ENCODE results near the gene PAQR5.
"Not testable (repeated sequence)": the region's sequence is repeated elsewhere in the genome, so short reads cannot be mapped to it uniquely, and the experiment has no call there.

PAQR5 gene

GRCh38 chr15:69434238-69434637, 135.5 kb downstream of the PAQR5 start:
- DNase-seq: no peak

- DNase-seq: no peak
These were observed 136.0 kb downstream of the PAQR5 start for GRCh38 chr15:69434679-69435078.

GRCh38 chr15:69435985-69436384, 137.3 kb downstream of the PAQR5 start:
- DNase-seq: no peak

DNA sequence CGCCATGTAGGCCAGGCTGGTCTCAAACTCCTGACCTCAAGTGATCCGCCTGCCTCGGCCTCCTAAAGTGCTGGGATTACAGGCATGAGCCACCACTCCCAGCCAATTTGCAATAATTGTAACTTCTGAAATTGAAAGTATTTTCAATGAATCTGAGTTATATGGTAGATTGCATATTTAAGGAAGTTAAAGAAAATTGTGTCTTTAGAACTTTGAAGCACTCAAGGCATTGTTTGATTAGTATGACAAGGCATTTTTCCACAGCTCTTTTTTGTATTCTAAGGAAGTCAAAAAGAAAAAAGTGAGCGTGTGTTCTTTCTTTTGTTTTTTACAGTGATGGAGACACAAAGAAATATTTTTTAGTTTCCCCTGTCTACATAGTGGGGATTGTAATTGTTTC, 138.2 kb downstream of the PAQR5 start:
- no peak for DNase-seq

DNA sequence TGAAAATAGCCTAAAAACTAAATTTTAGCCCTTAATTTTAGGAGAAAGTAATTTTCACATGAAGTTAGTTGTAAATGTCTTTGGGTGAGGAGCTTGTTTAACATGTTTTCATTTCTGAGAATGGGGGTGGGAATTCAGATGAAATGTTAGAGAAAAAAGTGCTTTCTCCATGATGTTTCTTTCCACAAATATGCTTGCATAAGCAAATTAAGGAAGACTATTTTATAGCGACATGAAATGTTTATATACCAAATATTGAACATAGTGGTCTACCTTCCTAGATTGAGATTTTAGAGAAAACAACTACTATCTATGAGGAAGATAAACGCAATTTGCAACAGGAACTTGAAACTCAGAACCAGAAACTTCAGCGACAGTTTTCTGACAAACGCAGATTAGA, 140.9 kb downstream of the PAQR5 start:
- DNase-seq: no peak

- no peak for DNase-seq
These were observed 144.4 kb downstream of the PAQR5 start for GRCh38 chr15:69443032-69443611.

- DNase-seq: no peak
These were observed 146.0 kb downstream of the PAQR5 start for GRCh38 chr15:69444686-69445085.

DNA sequence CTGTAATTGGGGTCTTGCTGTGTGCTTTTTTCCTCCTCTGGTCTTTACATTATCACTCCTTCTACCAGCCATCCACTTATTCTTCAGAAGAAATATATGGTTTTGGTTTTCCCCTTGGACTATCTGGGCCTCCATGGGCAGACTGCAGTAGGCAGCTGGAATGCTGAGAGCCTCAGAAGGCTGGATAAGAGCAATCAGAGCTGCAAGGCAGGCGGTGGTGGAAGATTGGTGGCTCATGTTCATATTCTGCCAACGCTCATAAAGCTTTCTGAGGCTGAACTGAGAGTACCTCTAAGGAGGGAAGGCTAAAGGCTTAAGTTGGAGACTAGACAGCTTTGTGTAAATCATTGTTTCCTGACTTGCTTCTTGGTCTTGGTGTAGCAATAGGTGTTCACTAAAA, 148.2 kb downstream of the PAQR5 start:
- no peak for DNase-seq

DNA sequence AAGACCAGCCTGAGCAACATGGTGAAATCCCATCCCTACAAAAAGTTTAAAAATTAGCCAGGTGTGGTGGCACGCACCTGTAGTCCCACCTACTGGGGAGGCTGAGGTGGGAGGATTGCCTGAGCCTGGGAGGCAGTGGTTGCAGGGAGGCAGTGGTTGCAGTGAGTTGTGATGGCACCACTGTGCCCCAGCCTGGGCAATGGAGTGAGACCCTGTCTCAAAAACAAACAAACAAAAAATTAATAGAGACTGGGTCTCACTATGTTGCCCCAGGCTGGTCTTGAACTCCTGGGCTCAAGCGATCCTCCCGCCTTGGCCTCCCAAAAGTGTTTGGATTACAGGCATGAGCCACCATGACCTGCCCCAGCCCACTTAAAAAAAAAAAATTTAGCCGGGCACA, 151.5 kb downstream of the PAQR5 start:
- DNase-seq: not testable (repeated sequence)

DNA sequence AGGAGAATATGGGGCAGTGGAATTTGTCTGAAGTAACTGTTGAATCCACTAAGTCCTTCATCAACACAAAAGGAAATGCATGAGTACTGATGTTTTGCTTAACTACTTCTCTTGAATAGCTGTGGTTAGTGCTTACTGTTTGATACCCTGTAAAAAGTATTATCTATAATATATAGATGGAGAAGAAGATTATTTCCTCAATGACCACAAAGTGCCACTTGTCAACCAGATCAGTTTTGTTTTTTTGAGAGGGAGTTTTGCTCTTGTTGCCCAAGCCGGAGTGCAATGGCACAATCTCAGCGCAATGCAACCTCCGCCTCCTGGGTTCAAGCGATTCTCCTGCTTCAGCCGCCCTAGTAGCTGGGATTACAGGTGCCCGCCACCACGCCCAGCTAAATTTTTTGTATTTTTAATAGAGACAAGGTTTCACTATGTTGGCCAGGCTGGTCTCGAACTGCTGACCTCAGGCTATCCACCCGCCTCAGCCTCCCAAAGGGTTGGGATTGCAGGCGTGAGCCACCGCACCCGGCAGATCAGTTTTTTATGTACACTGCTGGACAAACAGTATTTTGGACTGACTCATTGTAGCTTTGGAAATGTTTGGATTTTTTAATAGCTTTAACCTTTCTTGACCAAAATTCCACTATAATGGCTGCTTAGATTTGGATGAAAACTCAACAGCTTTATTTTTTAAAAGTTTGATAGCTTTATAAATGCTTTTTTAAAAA, 152.4 kb downstream of the PAQR5 start:
- no peak for DNase-seq

DNA sequence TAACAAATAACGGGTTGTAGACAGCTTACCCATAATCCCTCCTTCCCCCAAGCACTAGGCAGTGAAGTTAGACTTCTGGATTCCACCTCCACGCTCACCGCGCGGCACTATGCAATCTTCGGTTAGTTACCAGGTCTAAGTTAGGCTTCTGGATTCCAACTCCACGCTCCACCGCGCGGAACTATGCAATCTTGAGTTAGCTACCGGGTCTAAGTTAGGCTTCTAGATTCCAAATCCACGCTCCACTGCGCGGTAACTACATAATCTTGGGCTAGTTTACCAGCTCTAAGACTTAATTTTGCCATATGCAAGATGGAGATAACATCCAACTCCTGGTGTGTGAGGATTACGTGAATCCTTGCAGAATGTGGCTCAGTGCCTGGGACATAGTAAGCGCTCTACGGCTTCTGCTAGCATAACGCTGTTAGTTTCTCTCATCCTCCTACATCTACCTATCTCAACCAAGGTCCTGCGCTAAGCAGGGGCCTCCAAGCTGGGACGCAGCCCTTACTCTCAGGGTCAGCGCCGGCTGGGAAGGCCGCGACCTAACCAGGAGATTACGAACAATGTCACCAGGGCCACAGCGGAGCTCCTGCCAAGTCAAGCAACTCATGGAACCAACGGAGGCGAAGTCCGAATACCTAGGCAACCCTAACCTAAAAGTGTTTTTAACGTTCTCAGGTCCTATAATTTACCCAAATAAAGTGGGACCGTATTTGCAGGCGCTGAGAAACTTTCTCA, 153.4 kb downstream of the PAQR5 start:
- peak; percentile 55 for DNase-seq

DNA sequence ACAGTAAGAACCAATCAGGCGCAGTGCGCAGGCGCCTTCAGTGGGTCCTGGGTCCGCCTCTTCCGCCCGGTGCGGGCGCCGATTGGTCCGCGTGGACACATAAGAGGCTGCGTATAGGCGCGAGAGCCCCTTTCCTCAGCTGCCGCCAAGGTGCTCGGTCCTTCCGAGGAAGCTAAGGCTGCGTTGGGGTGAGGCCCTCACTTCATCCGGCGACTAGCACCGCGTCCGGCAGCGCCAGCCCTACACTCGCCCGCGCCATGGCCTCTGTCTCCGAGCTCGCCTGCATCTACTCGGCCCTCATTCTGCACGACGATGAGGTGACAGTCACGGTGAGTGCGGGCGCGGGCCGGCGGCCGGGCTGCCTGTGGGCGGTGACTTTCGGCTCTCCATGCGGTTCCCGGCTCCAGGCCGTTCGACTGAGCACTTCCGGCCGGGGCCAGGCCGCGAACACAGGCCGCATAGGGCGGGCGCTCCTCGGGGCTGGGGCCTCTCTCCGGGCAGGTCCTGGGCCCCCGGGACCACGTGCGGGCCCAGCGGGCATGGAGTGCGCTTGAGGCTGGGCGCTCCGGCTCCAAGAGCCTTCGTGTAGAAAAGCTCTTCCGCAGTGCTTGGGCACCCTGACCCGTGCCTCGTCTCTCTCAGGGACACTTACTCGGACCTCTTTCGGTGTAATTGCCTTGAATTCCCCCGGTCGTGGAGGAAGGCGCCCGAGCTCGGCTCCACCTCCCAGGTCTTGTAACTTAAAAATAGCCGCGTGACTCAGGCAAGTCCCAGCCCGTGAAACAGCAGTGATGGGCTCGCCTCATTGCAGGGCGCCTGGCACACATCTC, 154.2 kb downstream of the PAQR5 start, which contains the start of gene RPLP1:
TSS of gene RPLP1 (plus strand) at position 127 of the 830 bp plus-strand sequence. CDS start at position 258, 131 bp downstream.
- peak; percentile 68 for DNase-seq

GRCh38 chr15:69454953-69455352, 156.2 kb downstream of the PAQR5 start:
- DNase-seq: no peak

DNA sequence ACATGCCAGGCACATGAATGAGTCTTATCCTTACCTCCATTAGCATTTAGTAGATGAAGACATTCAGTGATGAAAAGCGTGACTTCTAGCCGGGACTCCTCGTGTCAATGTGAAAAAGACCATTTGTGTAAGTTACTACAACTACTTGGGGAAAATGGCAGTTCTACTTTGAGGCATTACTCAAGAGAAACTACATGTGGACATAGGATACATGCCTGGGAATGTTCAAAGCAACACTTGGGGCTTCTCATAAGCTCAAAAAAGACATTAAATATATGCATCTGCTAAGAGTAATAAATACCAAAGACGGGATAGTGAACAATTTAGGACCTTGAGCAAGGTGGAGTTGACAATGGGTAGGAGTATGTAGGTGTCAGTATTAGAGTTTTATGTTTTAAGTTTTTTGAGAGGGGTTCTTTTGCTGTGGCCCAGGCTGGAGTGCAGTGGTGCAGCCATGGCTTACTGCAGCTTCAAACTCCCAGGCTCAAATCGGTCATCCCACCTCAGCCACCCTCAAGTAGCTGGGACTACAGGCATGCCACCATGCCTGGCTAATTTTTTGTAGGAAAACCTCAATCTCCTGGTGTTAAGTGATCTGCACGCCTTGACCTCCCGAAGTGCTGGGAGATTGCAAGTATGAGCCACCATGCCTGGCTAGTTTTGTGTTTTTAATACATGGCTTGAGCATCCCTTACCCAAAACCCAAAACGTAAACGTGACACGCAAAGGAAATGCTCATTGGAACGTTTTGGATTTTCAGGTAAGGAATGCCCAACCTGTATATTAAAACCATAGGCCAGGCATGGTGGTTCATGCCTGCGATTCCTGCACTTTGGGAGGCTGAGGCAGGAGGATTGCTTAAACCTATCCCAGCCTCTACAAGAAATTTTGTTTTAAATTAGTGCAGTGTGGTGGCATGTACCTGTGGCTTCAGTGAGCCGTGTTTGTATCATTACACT, 157.8 kb downstream of the PAQR5 start:
- DNase-seq: no peak
